ENCODE data around the gene STX18. TPM values are rescaled to one million over a fixed set of nuclear protein-coding genes. Genes with fewer than 3 reads are reported as not detected.
A peak's percentile ranks its signal among the peaks of the same experiment; 100 is the strongest.
"Not testable (repeated sequence)": the region's sequence is repeated elsewhere in the genome, so short reads cannot be mapped to it uniquely, and the experiment has no call there.

STX18 gene
- total and polyA plus RNA-seq, 11 donors: 10.1 to 26.1 (median 18.0) TPM

- H3K36me3 ChIP-seq: peaks cover 0 to 21% (median 19%) of the 10 kb centered on the region in 9 donors
- peaks cover 0 to 17% (median 0%) of the 10 kb centered on the region in 12 donors for H3K4me1 ChIP-seq
- H3K4me3 ChIP-seq: no peak overlapping the region
- intact Hi-C loops (cut with DNase I): no loop called here
- WGBS, 4 donors: 82 to 93% (median 91%) methylated on average over 3 of the region's 3 CpGs
- H3K27ac ChIP-seq: no peak overlapping the region
- TF ChIP-seq POLR2A (IDR thresholded peaks at IDR 0.05) (no peak), CTCF (IDR thresholded peaks at IDR 0.05) (no peak)
- H3K9me3 ChIP-seq: no peaks in the 10 kb centered on the region
- ATAC-seq (no peak), DNase-seq (no peak)
- no peaks in the 10 kb centered on the region for H3K27me3 ChIP-seq
Observed at GRCh38 chr4:4474476-4474875, 67.4 kb downstream of the STX18 start.

- H3K9me3 ChIP-seq: no peaks in the 10 kb centered on the region
- H3K27me3 ChIP-seq: no peaks in the 10 kb centered on the region
- no peak for ATAC-seq
- intact Hi-C loops (cut with DNase I): no loop called here
- H3K27ac ChIP-seq: no peak overlapping the region
- no peak for DNase-seq
- H3K4me1 ChIP-seq: peaks cover 0 to 17% (median 0%) of the 10 kb centered on the region in 12 donors
- 93 to 96% (median 94%) methylated on average over 8 of the region's 8 CpGs for WGBS, 4 donors
- TF ChIP-seq CTCF (IDR thresholded peaks at IDR 0.05) (no peak), POLR2A (IDR thresholded peaks at IDR 0.05) (no peak)
- peaks cover 0 to 41% (median 32%) of the 10 kb centered on the region in 9 donors for H3K36me3 ChIP-seq
- no peak overlapping the region for H3K4me3 ChIP-seq
Observed at GRCh38 chr4:4472344-4472958, 69.4 kb downstream of the STX18 start.

- 87 to 91% (median 88%) methylated on average over 3 of the region's 3 CpGs for WGBS, 4 donors
- no peak overlapping the region for H3K27ac ChIP-seq
- TF ChIP-seq CTCF (IDR thresholded peaks at IDR 0.05): no peak
- TF ChIP-seq POLR2A (IDR thresholded peaks at IDR 0.05): no peak
- no peaks in the 10 kb centered on the region for H3K27me3 ChIP-seq
- no peak for DNase-seq
- no peaks in the 10 kb centered on the region for H3K9me3 ChIP-seq
- ATAC-seq: peak in 3 of 4 donors; percentile 19 to 70 (median 30)
- intact Hi-C loops (cut with DNase I): no loop called here
- H3K4me1 ChIP-seq: peaks cover 0 to 17% (median 0%) of the 10 kb centered on the region in 12 donors
- peaks cover 0 to 53% (median 40%) of the 10 kb centered on the region in 9 donors for H3K36me3 ChIP-seq
- no peak overlapping the region for H3K4me3 ChIP-seq
Observed at GRCh38 chr4:4471195-4471594, 70.7 kb downstream of the STX18 start.

GRCh38 chr4:4470208-4470607 is 71.6 kb downstream of the STX18 start:
- no peaks in the 10 kb centered on the region for H3K9me3 ChIP-seq
- DNase-seq (no peak), ATAC-seq (no peak)
- intact Hi-C loops (cut with DNase I): no loop called here
- peaks cover 0 to 17% (median 0%) of the 10 kb centered on the region in 12 donors for H3K4me1 ChIP-seq
- peaks cover 0 to 61% (median 50%) of the 10 kb centered on the region in 9 donors for H3K36me3 ChIP-seq
- TF ChIP-seq POLR2A (IDR thresholded peaks at IDR 0.05) (no peak), CTCF (IDR thresholded peaks at IDR 0.05) (no peak)
- 92 to 96% (median 93%) methylated on average over 3 of the region's 3 CpGs for WGBS, 4 donors
- H3K27ac ChIP-seq: no peak overlapping the region
- no peak overlapping the region for H3K4me3 ChIP-seq
- H3K27me3 ChIP-seq: no peaks in the 10 kb centered on the region

- H3K4me1 ChIP-seq; ATAC-seq; H3K27me3 ChIP-seq; intact Hi-C loops (cut with DNase I); H3K9me3 ChIP-seq; H3K27ac ChIP-seq; DNase-seq; H3K4me3 ChIP-seq: not testable (repeated sequence)
- 98 to 99% (median 98%) methylated on average over 3 of the region's 3 CpGs for WGBS, 4 donors
- H3K36me3 ChIP-seq: peaks cover 0 to 58% (median 47%) of the 10 kb centered on the region in 9 donors
Observed at GRCh38 chr4:4465238-4465637, 76.6 kb downstream of the STX18 start.
